Stimulated activated CD4-positive, alpha-beta T cell treated with anti-CD3 and anti-CD28 coated beads, Interleukin-4, amount 100 ng/mL, for 24 hours (primary cell): Measurements from ENCODE around the gene PLPP6.
"Not testable (repeated sequence)": the region's sequence is repeated elsewhere in the genome, so short reads cannot be mapped to it uniquely, and the experiment has no call there.

Experiments
- DNase-seq: peaks from one replicate; pipeline ENCODE4 v3.0.0-alpha.2; 2020

The PLPP6 gene

DNA sequence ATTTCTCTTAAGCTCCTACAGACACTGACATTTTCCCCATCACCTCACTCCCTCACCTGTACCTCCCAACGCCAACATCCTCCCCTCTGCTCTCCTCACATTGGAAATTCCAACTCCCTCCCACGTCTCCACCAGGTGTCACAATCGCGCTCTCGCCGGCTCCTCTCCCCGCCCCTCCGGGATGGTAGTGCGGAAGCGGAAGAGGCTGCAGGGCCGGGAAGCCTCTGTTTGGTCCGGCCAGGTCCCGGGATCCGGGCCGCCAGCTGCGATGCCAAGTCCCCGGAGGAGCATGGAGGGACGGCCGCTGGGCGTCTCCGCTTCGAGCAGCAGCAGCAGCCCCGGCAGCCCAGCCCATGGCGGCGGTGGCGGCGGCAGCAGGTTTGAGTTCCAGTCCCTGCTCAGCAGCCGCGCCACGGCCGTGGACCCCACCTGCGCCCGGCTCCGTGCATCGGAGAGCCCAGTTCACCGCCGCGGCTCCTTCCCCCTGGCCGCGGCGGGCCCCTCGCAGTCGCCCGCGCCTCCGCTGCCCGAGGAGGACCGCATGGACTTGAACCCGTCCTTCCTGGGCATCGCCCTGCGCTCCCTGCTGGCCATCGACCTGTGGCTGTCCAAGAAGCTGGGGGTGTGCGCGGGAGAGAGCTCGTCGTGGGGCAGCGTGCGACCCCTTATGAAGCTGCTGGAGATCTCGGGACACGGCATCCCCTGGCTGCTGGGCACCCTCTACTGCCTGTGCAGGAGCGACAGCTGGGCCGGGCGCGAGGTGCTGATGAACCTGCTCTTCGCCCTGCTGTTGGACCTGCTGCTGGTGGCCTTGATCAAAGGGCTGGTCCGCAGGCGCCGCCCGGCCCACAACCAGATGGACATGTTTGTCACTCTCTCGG, at the start of gene PLPP6:
Gene PLPP6 (plus strand): TSS at position 187 of the 881 bp plus-strand sequence. CDS start 82 bp downstream, at position 269.
- peak; percentile 79 for DNase-seq

DNA sequence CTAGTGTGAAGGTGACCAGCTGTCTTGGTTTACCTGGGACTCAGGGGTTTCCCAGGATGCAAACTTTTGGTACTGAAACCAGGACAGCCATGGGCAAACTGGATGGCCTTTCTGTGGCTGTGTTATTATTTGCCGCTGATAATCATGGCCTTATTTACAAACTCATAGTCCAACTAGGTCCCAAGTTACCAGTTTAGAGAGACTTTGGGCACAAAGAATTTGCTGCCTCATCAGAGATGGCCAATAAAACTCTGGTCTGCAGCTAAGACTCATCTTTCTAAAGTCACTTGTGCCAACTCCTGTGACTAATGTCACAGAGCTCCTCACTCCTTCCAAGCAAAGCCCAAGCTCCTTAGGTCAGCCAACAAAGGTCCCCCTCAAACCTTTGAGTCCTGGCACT, 47.5 kb upstream of the PLPP6 start:
- DNase-seq, result no peak

GRCh38 chr9:4615251-4615650, 46.8 kb upstream of the PLPP6 start:
- DNase-seq, result no peak

DNA sequence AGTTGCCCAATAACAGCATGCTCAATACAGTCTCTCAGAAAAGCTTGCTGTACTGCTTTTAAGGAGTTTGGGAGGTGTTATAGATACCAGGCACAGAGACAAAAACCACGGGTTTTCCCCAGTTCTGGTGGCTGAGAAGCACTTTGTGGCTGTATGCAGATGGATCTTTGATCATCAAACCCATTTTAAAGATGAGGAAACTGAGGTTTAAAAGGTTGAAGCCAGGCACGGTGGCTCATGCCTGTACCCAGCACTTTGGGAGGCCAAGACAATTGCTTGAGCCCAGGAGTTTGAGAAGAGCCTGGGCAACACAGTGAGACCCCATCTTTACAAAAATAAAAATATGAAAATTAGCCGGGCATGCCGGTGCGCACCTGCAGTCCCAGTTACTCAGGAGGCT, 46.3 kb upstream of the PLPP6 start:
- DNase-seq, result no peak

DNA sequence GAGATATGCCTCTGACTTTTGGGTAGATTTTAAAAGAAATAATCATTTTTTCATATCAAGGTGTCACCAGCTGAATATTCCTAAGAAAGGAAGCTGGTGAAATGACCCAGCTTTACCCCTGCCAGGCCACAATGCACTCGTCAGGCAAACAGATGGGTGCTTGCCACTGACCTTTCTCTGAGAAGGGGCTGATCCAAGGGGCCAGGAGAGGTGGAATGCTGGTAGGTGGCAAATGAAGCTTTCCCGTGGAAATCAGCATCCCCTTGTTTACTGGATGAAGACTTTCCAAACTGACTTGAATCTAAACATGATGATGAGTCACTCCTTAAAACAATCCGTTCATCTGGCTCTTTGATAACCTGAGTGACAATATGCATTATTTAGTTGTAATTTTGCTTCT, 44.3 kb upstream of the PLPP6 start:
- DNase-seq, result no peak

DNA sequence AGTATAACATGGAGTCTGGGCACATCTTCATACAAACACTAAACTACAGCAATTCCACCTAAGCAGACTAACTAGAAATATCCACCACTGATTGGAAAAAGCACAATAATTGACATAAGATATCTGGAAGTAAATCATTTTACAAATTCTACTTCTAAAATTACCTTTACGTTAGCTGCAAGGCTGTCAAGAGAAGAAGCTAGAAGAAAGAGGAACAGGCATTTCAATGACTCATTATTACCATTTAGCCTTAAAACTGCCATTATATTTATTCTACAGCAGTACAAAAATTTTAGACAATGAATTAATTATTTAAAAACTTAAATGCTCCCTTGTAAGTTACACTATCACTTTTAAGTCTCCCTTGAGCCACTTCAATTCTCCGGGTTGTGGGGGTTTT, 43.4 kb upstream of the PLPP6 start:
- no peak for DNase-seq

DNA sequence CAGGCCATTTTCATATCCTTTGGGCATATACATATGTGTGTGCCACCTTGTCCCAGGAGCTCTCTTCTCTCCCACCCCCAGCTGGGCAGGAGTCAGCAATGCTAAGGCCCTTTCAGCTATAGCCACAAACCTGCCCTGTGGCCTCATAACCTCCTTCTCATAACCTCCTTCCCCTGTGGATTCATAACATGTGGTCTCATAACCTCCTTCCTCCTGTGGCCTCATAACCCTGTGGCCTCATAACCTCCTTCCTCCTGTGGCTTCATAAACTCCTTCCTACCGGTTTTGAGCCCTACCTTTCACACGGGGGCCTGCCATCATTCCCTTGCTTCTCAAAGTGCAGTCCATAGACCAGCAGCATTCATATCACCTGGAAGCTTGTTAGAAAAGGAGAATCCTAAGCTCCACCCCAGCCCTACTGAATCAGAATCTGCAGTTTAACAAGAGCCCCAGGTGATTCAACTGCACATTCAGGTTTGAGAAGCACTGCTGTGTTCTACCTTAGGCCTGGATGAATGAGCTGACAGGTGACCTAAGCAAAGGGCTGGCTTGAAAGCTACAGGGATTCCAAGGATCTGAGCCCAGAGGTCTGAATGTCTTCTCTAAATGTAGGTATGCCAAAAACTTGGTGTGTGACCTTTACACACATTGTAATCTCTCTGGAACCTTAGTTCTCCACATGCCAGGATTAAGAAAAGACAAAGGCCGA, 41.9 kb upstream of the PLPP6 start:
- no peak for DNase-seq

GRCh38 chr9:4620881-4621555, 41.1 kb upstream of the PLPP6 start:
- no peak for DNase-seq

GRCh38 chr9:4622016-4622415, 40.1 kb upstream of the PLPP6 start:
- DNase-seq, result no peak

GRCh38 chr9:4630836-4631235, 31.3 kb upstream of the PLPP6 start:
- no peak for DNase-seq

- no peak for DNase-seq
These were observed 23.1 kb upstream of the PLPP6 start for GRCh38 chr9:4638968-4639367.

DNA sequence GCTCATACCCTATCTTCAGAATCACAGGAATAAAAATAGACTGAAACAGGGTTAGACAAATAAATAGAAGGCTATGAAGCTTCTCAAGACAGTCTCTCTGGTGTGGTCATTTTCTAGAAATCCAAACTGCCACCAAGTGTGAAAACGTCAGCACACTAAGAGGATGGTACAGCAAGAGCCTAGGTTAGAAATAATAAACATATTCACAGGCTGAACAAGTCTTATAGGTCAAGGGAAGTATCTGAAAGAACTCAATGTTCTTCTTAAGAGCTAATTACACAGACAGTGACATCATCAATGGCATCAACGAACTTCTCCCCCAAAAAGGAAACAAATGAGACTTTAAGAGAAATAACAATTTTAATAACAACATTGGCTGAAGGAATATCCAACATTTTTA, 22.7 kb upstream of the PLPP6 start:
- DNase-seq, result no peak

DNA sequence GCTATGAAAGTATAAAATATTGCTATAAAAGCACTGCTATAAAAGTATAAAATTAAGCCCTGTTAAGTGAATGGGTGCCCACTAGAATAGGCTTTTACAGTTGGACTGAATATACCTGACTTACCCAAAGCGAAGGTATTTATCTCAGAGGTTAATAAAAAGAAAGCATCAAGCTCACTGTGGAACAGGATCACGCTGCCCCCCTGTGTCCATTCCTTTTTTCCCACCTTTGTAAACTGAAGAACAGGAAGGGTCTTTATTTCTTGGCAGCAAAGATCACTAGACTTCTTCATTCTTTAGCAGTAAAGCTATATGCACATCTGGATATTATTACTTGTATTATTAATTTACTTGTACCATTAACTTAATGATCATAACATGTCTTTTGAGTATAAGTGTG, 22.1 kb upstream of the PLPP6 start:
- DNase-seq, result peak; percentile 39

DNA sequence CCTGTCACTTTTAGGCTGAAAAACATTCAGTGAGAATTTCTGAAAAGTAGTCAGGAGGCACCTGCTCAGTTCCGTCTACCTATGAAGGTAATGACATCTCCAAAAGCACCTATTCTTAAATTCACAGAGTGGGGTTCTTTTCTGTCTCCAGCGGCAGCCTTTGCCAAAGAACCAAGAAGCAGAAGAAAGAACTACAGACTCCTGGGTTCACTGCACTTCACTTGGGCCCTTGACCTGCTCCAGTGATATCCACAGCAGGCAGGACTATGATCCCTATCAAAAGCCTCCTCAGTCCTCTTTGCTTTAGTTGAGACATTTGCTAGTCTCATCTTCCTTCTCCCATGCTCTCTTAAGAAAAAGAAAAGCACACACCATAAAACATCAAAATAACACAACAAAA, 19.7 kb upstream of the PLPP6 start:
- DNase-seq, result no peak

DNA sequence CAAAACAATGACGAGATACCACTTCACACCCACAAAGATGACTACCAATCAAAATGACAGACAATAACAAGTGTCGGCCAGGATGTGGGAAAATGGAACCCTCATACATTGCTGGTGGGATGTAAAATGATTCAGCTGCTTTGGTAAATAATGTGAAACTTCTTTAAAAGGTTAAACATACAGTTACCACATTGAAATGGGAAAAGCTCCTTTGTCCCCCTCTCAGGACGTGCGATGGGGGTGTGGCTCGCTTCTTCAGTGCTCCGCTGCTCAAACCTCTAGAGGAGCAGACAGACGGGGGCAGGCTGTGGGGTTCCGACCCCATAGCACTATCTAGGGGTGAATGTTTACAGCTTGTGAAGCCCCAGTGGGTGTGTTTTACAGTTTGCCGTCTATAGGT, 8.0 kb upstream of the PLPP6 start:
- no peak for DNase-seq

DNA sequence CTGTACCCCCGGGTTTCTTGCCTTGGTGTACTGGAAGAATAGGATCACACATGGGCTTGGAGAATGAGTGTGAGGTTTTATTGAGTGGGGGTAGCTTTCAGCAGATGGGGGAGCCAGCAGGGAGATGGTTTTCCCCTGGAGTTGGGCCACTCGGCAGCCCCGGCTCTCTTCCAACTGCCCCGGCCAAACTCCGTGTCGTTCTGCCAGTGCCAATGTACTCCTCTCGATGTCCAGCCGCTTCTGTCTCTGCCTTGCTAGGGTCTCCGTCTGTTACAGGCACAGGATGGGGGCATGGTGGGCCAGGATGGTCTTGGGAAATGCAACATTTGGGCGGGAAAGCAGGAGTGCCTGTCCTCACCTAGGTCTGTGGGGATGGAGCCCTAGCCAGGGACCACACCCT, 7.6 kb upstream of the PLPP6 start:
- DNase-seq, result no peak

DNA sequence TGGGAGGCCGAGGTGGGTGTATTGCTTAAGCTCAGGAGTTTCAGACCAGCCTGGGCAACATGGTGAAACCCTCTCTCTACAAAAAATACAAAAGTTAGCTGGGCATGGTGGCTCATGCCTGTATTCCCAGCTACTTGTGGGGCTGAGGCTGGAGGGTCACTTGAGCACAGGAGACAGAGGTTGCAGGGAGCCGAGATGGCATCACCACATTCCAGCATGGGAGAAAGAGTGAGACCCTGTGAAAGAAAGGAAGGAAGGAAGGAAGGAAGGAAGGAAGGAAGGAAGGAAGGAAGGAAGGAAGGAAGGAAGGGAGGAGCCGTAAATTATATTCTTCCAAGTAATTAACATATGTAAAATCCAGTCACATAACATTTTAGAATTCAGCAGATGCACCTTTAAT, 5.9 kb upstream of the PLPP6 start:
- not testable (repeated sequence) for DNase-seq

GRCh38 chr9:4656621-4657020, 5.5 kb upstream of the PLPP6 start:
- DNase-seq, result no peak

DNA sequence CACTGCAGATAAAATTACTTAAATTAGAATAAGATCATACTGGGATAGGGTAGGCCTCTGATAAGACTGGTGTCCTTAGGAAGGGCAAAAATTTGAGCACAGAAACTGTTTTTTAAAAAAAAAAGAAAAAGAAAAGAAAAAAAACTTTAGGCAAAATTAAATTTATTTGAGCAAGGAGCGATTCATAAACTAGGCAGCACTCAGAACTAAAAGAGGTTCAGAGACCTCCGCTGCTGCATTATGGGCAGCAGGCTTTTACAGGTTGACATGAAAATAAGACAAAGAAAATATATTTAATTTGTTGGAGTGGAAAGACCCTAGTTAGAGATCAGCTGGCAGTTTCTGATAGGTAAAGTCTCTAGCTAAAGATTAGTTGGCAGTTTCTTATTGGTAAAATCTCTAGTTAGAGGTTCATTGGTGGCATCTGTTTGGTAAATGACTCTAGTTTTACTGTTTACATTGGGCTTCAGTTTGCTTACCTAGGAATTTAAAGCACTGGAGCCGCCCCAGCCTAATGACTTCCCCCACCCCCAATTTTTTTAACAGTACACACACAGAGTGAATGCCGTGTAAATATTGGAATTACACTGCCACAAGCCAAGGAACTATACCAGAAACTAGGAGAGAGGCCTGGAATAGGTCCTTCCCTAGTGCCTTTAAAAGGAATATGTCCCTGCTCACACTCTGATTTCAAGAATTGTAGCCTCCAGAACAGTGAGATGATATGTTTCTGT, 4.5 kb upstream of the PLPP6 start:
- no peak for DNase-seq

DNA sequence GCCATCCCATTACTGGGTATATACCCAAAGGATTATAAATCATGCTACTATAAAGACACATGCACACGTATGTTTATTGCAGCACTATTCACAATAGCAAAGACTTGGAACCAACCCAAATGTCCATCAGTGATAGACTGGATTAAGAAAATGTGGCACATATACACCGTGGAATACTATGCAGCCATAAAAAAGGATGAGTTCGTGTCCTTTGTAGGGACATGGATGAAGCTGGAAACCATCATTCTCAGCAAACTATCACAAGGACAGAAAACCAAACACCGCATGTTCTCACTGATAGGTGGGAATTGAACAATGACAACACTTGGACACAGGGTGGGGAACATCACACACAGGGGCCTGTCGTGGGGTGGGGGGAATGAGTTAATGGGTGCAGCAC, 1.4 kb upstream of the PLPP6 start:
- DNase-seq, result not testable (repeated sequence)

DNA sequence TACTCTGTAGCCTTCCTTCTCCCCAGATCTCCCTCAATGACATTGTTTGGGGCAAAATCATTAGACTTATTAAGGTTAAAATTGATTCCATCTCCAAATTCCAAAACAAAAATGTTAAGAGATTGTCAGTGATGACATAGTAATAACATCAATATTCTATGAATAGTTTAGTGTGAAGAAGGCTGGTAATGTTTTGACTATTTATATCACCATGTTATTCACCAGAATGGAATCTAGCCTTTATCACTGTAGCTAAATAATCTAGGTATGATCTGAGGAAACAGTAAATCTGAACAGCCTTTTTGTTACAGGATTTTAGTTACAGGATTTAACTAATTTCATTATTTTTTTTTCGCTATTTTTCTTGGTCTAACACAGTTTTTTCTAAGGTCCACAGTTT, 929 bp upstream of the PLPP6 start:
- DNase-seq, result no peak

DNA sequence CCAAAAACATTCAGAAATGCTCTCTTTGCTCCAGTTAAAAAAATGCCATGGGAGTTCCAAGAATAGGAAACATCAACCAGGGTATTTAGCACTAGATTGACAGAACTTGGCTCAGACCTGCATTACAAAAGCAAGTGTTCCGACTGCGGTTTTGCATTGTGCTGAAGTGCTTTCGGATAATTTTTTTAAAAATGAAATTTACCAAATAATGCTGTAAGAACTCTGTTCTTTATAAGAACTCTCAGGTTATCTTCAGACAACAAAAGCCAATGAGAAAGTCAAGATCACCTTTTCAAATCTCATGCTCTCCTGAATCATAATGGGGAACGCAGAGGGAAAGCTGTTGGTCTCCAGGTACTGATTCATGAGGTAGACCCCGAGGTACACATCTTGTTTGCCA, 483 bp upstream of the PLPP6 start:
- no peak for DNase-seq
